Endodermal cell (in vitro differentiated cells): ENCODE results near the gene SYNPR. TPM values are rescaled to one million over a fixed set of nuclear protein-coding genes. Genes with fewer than 3 reads are reported as not detected.

Experiments used
- DNase-seq: peaks from one replicate; pipeline ENCODE4 v3.0.0-alpha.2; 2017
- H3K27ac ChIP-seq: 2 replicates; pipeline ENCODE4 v1.5.1; 2013; ENCODE audit warnings: mild to moderate bottlenecking, low read depth, low read length, moderate library complexity
- H3K27me3 ChIP-seq: 2 replicates; pipeline ENCODE4 v1.6.1; 2013; ENCODE audit warnings: mild to moderate bottlenecking, low read length, moderate library complexity; ENCODE audit not compliant: insufficient read depth, control insufficient read depth, poor library complexity, severe bottlenecking
- H3K36me3 ChIP-seq: 2 replicates; pipeline ENCODE4 v1.7.0; 2013; ENCODE audit warnings: mild to moderate bottlenecking, low read length, moderate library complexity; ENCODE audit not compliant: control insufficient read depth, insufficient read depth
- H3K4me1 ChIP-seq: one replicate; pipeline ENCODE4 v1.7.0; 2013; ENCODE audit warnings: low read length; ENCODE audit not compliant: control insufficient read depth, insufficient read depth
- H3K4me3 ChIP-seq: 2 replicates; pipeline ENCODE4 v1.5.1; 2013; ENCODE audit warnings: mild to moderate bottlenecking, low read length, moderate library complexity
- H3K9ac ChIP-seq: 2 replicates; pipeline ENCODE4 v1.6.1; 2013; ENCODE audit warnings: mild to moderate bottlenecking, low read length, moderate library complexity; ENCODE audit not compliant: poor library complexity, severe bottlenecking; ENCODE audit errors: extremely low read depth
- H3K9me3 ChIP-seq: 2 replicates; pipeline ENCODE4 v1.6.1; 2013; ENCODE audit warnings: mild to moderate bottlenecking, low read length, moderate library complexity; ENCODE audit not compliant: control insufficient read depth
- H3K27ac Mint-ChIP-seq: 2 replicates; pipeline ENCODE4 v1.8.0; 2020; ENCODE audit warnings: mixed read lengths
- H3K27me3 Mint-ChIP-seq: 2 replicates; pipeline ENCODE4 v1.8.0; 2021; ENCODE audit warnings: mild to moderate bottlenecking, mixed read lengths; ENCODE audit not compliant: insufficient read depth
- H3K36me3 Mint-ChIP-seq: 2 replicates; pipeline ENCODE4 v1.8.0; 2020; ENCODE audit warnings: low read depth, mixed read lengths
- H3K4me1 Mint-ChIP-seq: 2 replicates; pipeline ENCODE4 v1.8.0; 2020; ENCODE audit warnings: mixed read lengths
- H3K4me3 Mint-ChIP-seq: 2 replicates; pipeline ENCODE4 v1.8.0; 2020; ENCODE audit warnings: mild to moderate bottlenecking, moderate library complexity, mixed read lengths
- H3K9me3 Mint-ChIP-seq: 2 replicates; pipeline ENCODE4 v1.8.0; 2020; ENCODE audit warnings: mild to moderate bottlenecking, mixed read lengths
- WGBS, 2 experiments: methylation state at CpG; one replicate each; pipeline versions ENCODE4 v1.1.5 to v1.1.7; 2013; ENCODE audit warnings: missing lambda C conversion rate in 2 of 2, mixed read lengths in 1 of 2; ENCODE audit not compliant: insufficient coverage in 1 of 2, insufficient read length in 1 of 2; 5-methylcytosine and 5-hydroxymethylcytosine counted together
- total RNA-seq, 2 donors: library from RNA; stranded (reverse); fragmentation: NEBNext Ultra II Directional in 1 of 2; extraction: Animal tissue kit (Norgen Biotek cat#: 25700) in 1 of 2; gene quantifications; 2 replicates in 1 of 2; 3 replicates in 1 of 2; pipeline ENCODE4 v1.2.1, GENCODE V29; 2021
- TF ChIP-seq, protein P1 (sequence below): fragments of 200-600 bp; sonication (generic); conservative IDR thresholded peaks from 2 replicates; pipeline ENCODE4 v1.5.0; 2021; ENCODE audit warnings: antibody characterized with exemption, mild to moderate bottlenecking

SYNPR gene
- total RNA-seq, 2 donors from 2014 or later = not detected

GRCh38 chr3:63474828-63475518 is 196.9 kb downstream of the SYNPR start:
- Mint-ChIP-seq H3K4me3 (no peak overlapping the region), H3K9me3 (peaks cover 8% of the 10 kb centered on the region), H3K27ac (no peak overlapping the region), H3K36me3 (no peaks in the 10 kb centered on the region), H3K27me3 (peaks cover 48% of the 10 kb centered on the region), H3K4me1 (peaks cover 21% of the 10 kb centered on the region)
- Histone ChIP-seq H3K27ac (no peak overlapping the region), H3K9me3 (peaks cover 15% of the 10 kb centered on the region), H3K4me3 (no peak overlapping the region), H3K4me1 (peaks cover 5% of the 10 kb centered on the region), H3K36me3 (no peaks in the 10 kb centered on the region), H3K27me3 (peaks cover 62% of the 10 kb centered on the region), H3K9ac (no peak overlapping the region)
- DNase-seq = no peak
- 90 to 97% methylated on average over 3 of the region's 3 CpGs for WGBS, 2 experiments
- TF ChIP-seq, protein P1, sequence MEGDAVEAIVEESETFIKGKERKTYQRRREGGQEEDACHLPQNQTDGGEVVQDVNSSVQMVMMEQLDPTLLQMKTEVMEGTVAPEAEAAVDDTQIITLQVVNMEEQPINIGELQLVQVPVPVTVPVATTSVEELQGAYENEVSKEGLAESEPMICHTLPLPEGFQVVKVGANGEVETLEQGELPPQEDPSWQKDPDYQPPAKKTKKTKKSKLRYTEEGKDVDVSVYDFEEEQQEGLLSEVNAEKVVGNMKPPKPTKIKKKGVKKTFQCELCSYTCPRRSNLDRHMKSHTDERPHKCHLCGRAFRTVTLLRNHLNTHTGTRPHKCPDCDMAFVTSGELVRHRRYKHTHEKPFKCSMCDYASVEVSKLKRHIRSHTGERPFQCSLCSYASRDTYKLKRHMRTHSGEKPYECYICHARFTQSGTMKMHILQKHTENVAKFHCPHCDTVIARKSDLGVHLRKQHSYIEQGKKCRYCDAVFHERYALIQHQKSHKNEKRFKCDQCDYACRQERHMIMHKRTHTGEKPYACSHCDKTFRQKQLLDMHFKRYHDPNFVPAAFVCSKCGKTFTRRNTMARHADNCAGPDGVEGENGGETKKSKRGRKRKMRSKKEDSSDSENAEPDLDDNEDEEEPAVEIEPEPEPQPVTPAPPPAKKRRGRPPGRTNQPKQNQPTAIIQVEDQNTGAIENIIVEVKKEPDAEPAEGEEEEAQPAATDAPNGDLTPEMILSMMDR = no peak

- Mint-ChIP-seq H3K27ac (no peak overlapping the region), H3K27me3 (peaks cover 38% of the 10 kb centered on the region), H3K4me3 (no peak overlapping the region), H3K36me3 (no peaks in the 10 kb centered on the region), H3K9me3 (peaks cover 5% of the 10 kb centered on the region), H3K4me1 (peaks cover 14% of the 10 kb centered on the region)
- 92 to 97% methylated on average over 5 to 8 of the region's 8 CpGs for WGBS, 2 experiments
- DNase-seq = no peak
- H3K9ac ChIP-seq = no peak overlapping the region
- TF ChIP-seq, protein P1 = no peak
- peaks cover 15% of the 10 kb centered on the region for H3K9me3 ChIP-seq
- H3K27ac ChIP-seq = no peak overlapping the region
- H3K27me3 ChIP-seq = peaks cover 40% of the 10 kb centered on the region
- H3K4me3 ChIP-seq = no peak overlapping the region
- H3K4me1 ChIP-seq = peaks cover 5% of the 10 kb centered on the region
- no peaks in the 10 kb centered on the region for H3K36me3 ChIP-seq
Observed at GRCh38 chr3:63477494-63478129, 199.5 kb downstream of the SYNPR start.

- TF ChIP-seq, protein P1 = no peak
- Mint-ChIP-seq H3K27ac (no peak overlapping the region), H3K4me3 (no peak overlapping the region), H3K36me3 (no peaks in the 10 kb centered on the region), H3K4me1 (no peaks in the 10 kb centered on the region), H3K27me3 (peaks cover 32% of the 10 kb centered on the region), H3K9me3 (peaks cover 5% of the 10 kb centered on the region)
- 83 to 86% methylated on average over 5 to 6 of the region's 6 CpGs for WGBS, 2 experiments
- H3K27me3 ChIP-seq = peaks cover 27% of the 10 kb centered on the region
- H3K27ac ChIP-seq = no peak overlapping the region
- DNase-seq = no peak
- peaks cover 15% of the 10 kb centered on the region for H3K9me3 ChIP-seq
- no peaks in the 10 kb centered on the region for H3K4me1 ChIP-seq
- H3K4me3 ChIP-seq = no peak overlapping the region
- no peak overlapping the region for H3K9ac ChIP-seq
- no peaks in the 10 kb centered on the region for H3K36me3 ChIP-seq
Observed at GRCh38 chr3:63478990-63479660, 201.0 kb downstream of the SYNPR start.
